AG04449 (cell line): ENCODE results near the gene MAN1C1.

Experiments used
- CTCF ChIA-PET: fragments of 350-600 bp; formaldehyde crosslinking; extraction: SDS; loops from one replicate; lab custom pipeline; 2021; ENCODE audit warnings: antibody characterized with exemption; lab: Yijun Ruan, JAX
- POLR2A ChIA-PET: fragments of 400-600, 350-600 bp; formaldehyde crosslinking; extraction: SDS; loops from one replicate; lab custom pipeline; 2020; ENCODE audit warnings: antibody characterized with exemption, inconsistent platforms; lab: Yijun Ruan, JAX
- DNase-seq: peaks from one replicate; pipeline ENCODE4 v3.0.0-alpha.2; 2010; ENCODE audit warnings: low read depth, low spot score
- H3K4me3 ChIP-seq: 2 replicates; pipeline ENCODE4 v1.5.1; 2011; ENCODE audit warnings: low read depth, mild to moderate bottlenecking, control low read depth, low read length
- CTCF ChIP-seq: IDR thresholded peaks from one replicate; pipeline ENCODE4 v1.5.1; 2011; ENCODE audit warnings: mild to moderate bottlenecking, moderate library complexity, low read length, control low read depth, inconsistent platforms; ENCODE audit not compliant: insufficient read depth; ENCODE audit errors: missing control alignments

Gene MAN1C1

GRCh38 chr1:25612421-25612820, 4.2 kb upstream of the MAN1C1 start:
- TF ChIP-seq CTCF = no peak
- ChIA-PET CTCF (interaction anchor here (0.9 to 10.5 kb wide), 2 partner anchors 177 to 191 kb away, joined by 3 to 468 read pairs; partner anchors contain the start of gene SELENON), POLR2A (no interaction called here)
- no peak overlapping the region for H3K4me3 ChIP-seq
- DNase-seq = no peak

- no peak for DNase-seq
- POLR2A ChIA-PET = no interaction called here
- CTCF ChIA-PET = interaction anchor here (1.5 to 10.5 kb wide), 2 partner anchors 174 to 190 kb away, joined by 5 to 468 read pairs; partner anchors contain the start of gene SELENON
- no peak for TF ChIP-seq CTCF
- H3K4me3 ChIP-seq = no peak overlapping the region
These were observed 3.5 kb upstream of the MAN1C1 start for GRCh38 chr1:25613091-25613490.

- no peak overlapping the region for H3K4me3 ChIP-seq
- no peak for TF ChIP-seq CTCF
- DNase-seq = no peak
- ChIA-PET CTCF (interaction anchor here (0.7 to 10.5 kb wide), 3 partner anchors 129 to 189 kb away, joined by 3 to 468 read pairs (median 5); partner anchors contain the start of gene SELENON), POLR2A (interaction anchor here (0.5 kb wide), 1 partner anchor 205 kb away, joined by 3 read pairs; the partner anchor contains the start of gene MTFR1L)
These were observed 2.0 kb upstream of the MAN1C1 start for GRCh38 chr1:25614501-25615171.

- no peak for TF ChIP-seq CTCF
- H3K4me3 ChIP-seq = no peak overlapping the region
- ChIA-PET POLR2A (interaction anchor here (0.5 kb wide), 1 partner anchor 205 kb away, joined by 3 read pairs; the partner anchor contains the start of gene MTFR1L), CTCF (interaction anchor here (0.7 to 10.5 kb wide), 2 partner anchors 128 to 188 kb away, joined by 3 to 468 read pairs; partner anchors contain the start of gene SELENON)
- DNase-seq = no peak
These were observed 1.4 kb upstream of the MAN1C1 start for GRCh38 chr1:25615172-25615541.

GRCh38 chr1:25615563-25616094, 962 bp upstream of the MAN1C1 start:
- peak overlapping the region; percentile 54 for H3K4me3 ChIP-seq
- TF ChIP-seq CTCF = no peak
- DNase-seq = no peak
- CTCF ChIA-PET = interaction anchor here (0.7 to 10.5 kb wide), 3 partner anchors 13 to 188 kb away, joined by 3 to 468 read pairs (median 4); partner anchors contain the start of gene SELENON
- POLR2A ChIA-PET = interaction anchor here (0.5 kb wide), 1 partner anchor 204 kb away, joined by 3 read pairs; the partner anchor contains the start of gene MTFR1L

GRCh38 chr1:25616987-25617624, 515 bp downstream of the MAN1C1 start:
- H3K4me3 ChIP-seq = peak overlapping the region; percentile 57
- no peak for TF ChIP-seq CTCF
- ChIA-PET CTCF (interaction anchor here (1.2 to 10.5 kb wide), 2 partner anchors 108 to 186 kb away, joined by 3 to 468 read pairs; partner anchors contain the start of gene SELENON), POLR2A (no interaction called here)
- no peak for DNase-seq
